ENCODE data around the gene WDTC1.

DNA sequence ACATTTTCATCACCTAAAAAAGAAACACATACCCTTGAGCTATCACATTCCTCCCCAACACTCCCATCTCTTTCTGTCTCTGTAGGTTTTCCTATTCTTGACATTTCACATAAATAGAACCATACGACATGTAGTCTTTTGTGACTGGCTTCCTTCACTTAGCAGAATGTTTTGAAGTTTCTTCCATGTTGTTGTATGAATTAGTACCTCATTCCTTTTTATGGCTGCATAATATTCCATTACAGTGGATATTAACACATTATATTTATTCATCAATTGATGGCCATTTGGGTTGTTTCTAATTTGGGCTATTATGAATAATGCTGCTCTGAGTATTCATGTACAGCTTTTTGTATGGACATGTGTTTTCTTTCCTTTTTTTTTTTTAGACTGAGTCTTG is 11.8 kb downstream of the WDTC1 start:
- TF ChIP-seq, protein P1, sequence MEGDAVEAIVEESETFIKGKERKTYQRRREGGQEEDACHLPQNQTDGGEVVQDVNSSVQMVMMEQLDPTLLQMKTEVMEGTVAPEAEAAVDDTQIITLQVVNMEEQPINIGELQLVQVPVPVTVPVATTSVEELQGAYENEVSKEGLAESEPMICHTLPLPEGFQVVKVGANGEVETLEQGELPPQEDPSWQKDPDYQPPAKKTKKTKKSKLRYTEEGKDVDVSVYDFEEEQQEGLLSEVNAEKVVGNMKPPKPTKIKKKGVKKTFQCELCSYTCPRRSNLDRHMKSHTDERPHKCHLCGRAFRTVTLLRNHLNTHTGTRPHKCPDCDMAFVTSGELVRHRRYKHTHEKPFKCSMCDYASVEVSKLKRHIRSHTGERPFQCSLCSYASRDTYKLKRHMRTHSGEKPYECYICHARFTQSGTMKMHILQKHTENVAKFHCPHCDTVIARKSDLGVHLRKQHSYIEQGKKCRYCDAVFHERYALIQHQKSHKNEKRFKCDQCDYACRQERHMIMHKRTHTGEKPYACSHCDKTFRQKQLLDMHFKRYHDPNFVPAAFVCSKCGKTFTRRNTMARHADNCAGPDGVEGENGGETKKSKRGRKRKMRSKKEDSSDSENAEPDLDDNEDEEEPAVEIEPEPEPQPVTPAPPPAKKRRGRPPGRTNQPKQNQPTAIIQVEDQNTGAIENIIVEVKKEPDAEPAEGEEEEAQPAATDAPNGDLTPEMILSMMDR (conservative IDR thresholded peaks at IDR 0.05; ENCODE audit: low read depth, low read length), result no peak
- TF ChIP-seq EZH2phosphoT487 (IDR thresholded peaks at IDR 0.05; ENCODE audit: borderline replicate concordance, low read length) (no peak), EZH2 (IDR thresholded peaks at IDR 0.05; ENCODE audit: low read length, unreplicated experiment) (no peak)
